Breast epithelium (tissue), 4 donors: ENCODE results near the gene NCSTN. TPM values are rescaled to one million over a fixed set of nuclear protein-coding genes. Genes with fewer than 3 reads are reported as not detected.

Experiments
- DNase-seq, 2 donors: peaks; one replicate each; pipeline ENCODE4 v3.0.0-alpha.2; 2019; ENCODE audit warnings: low spot score in 2 of 2
- H3K27ac ChIP-seq, 2 donors: fragments of 200-600 bp; sonication (generic) in 1 of 2; one replicate each; pipeline ENCODE4 v1.5.1; 2016 to 2019; ENCODE audit warnings: mild to moderate bottlenecking in 1 of 2
- H3K27me3 ChIP-seq, 2 donors: fragments of 200-600 bp; sonication (generic) in 1 of 2; one replicate each; pipeline versions ENCODE4 v1.5.1 to v1.6.0; 2017 to 2019; ENCODE audit warnings: control low read depth in 1 of 2, mild to moderate bottlenecking in 1 of 2
- H3K36me3 ChIP-seq: fragments of 200-600 bp; one replicate; pipeline ENCODE4 v1.5.1; 2019
- H3K4me1 ChIP-seq, 2 donors: fragments of 200-600 bp; sonication (generic); one replicate each; pipeline ENCODE4 v1.5.1; 2016 to 2019; ENCODE audit warnings: control low read depth in 1 of 2
- H3K4me3 ChIP-seq, 3 donors: fragments of 200-600 bp; sonication (generic); 1 replicate in 2 of 3; 2 replicates in 1 of 3; pipeline ENCODE4 v1.5.1; 2016 to 2019; ENCODE audit warnings: mild to moderate bottlenecking in 3 of 3, moderate library complexity in 2 of 3
- H3K9me3 ChIP-seq, 2 donors: fragments of 200-600 bp; sonication (generic) in 1 of 2; one replicate each; pipeline ENCODE4 v1.5.1; 2016 to 2019; ENCODE audit warnings: control low read depth in 1 of 2
- POLR2A ChIP-seq: fragments of 450-650 bp; IDR thresholded peaks from one replicate; pipeline ENCODE4 v1.6.1; 2016; ENCODE audit warnings: antibody characterized with exemption, mild to moderate bottlenecking, moderate library complexity
- POLR2AphosphoS5 ChIP-seq, 3 donors: sonication (generic); formaldehyde crosslinking; IDR thresholded peaks; one replicate each; pipeline ENCODE4 v1.6.1; 2017; ENCODE audit warnings: antibody characterized with exemption in 3 of 3
- intact Hi-C: fragments of 100-400 bp; cut with DNase I; formaldehyde crosslinking; loops from one replicate; pipeline ENCODE4 v1.15.1; 2023; ENCODE audit warnings: low total_unique reads
- total RNA-seq, 3 donors: library from RNA; depleted of rRNA; stranded (reverse); fragments of >200 nt; gene quantifications; one replicate each; pipeline ENCODE4 v1.1.0, GENCODE V29; 2016
- TF ChIP-seq, protein P1 (sequence below), 3 donors: fragments of 450-650 bp; IDR thresholded peaks; one replicate each; pipeline ENCODE4 v1.5.1; 2016 to 2017; ENCODE audit warnings: antibody characterized with exemption in 3 of 3, mild to moderate bottlenecking in 3 of 3, moderate library complexity in 3 of 3

Gene NCSTN
- total RNA-seq, 3 donors from 2014 or later = 66.4 to 83.5 (median 76.0) TPM

DNA sequence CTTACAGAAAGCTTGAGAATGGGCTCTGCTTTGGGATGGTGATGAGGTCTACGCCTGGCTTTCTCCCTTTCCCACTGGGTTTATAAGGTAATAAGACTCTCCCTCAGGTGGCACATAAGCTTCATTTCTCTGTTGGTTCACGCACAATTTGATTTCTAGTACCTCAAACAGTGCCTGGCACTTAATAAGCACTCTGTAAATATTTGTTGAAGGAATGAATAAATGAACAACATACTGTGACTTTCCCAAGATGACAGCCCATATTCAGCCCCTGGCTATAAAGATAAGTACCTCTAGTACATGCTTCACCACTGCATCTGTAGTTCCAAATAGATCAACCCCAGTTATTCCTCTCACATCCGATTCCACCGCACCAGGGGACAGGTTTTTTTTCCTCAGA, 17.9 kb upstream of the NCSTN start:
- H3K9me3 ChIP-seq = no peaks in the 10 kb centered on the region
- H3K36me3 ChIP-seq = peaks cover 5% of the 10 kb centered on the region
- no peak overlapping the region for H3K4me3 ChIP-seq
- no peak overlapping the region for H3K27ac ChIP-seq
- TF ChIP-seq POLR2AphosphoS5 (IDR thresholded peaks at IDR 0.05) = no peak
- TF ChIP-seq, protein P1, sequence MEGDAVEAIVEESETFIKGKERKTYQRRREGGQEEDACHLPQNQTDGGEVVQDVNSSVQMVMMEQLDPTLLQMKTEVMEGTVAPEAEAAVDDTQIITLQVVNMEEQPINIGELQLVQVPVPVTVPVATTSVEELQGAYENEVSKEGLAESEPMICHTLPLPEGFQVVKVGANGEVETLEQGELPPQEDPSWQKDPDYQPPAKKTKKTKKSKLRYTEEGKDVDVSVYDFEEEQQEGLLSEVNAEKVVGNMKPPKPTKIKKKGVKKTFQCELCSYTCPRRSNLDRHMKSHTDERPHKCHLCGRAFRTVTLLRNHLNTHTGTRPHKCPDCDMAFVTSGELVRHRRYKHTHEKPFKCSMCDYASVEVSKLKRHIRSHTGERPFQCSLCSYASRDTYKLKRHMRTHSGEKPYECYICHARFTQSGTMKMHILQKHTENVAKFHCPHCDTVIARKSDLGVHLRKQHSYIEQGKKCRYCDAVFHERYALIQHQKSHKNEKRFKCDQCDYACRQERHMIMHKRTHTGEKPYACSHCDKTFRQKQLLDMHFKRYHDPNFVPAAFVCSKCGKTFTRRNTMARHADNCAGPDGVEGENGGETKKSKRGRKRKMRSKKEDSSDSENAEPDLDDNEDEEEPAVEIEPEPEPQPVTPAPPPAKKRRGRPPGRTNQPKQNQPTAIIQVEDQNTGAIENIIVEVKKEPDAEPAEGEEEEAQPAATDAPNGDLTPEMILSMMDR (IDR thresholded peaks at IDR 0.05) = no peak
- no peak for TF ChIP-seq POLR2A
- intact Hi-C loops = no loop called here
- no peak for DNase-seq
- no peaks in the 10 kb centered on the region for H3K27me3 ChIP-seq
- no peaks in the 10 kb centered on the region for H3K4me1 ChIP-seq

DNA sequence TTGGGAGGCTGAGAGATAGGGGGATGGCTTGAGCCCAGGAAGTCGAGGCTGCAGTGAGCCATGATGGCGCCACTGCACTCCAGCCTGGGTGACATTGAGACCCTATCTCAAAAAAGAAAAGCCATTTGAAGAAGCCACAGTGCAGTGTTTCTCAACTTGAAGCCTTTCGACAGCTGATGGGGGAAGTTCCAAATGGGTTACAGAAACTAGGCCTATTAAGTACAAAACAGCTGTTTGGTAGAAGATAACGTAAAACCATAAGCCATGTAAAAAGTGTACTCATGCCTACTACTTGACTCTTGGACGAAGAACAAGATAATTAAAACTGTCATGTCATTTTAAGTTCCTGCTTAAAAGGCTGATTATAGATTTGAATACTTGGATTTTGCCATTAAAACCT, 16.8 kb upstream of the NCSTN start:
- Histone ChIP-seq H3K36me3 (peaks cover 5% of the 10 kb centered on the region), H3K27ac (no peak overlapping the region), H3K9me3 (no peaks in the 10 kb centered on the region), H3K4me1 (no peaks in the 10 kb centered on the region), H3K27me3 (no peaks in the 10 kb centered on the region), H3K4me3 (no peak overlapping the region)
- intact Hi-C loops = no loop called here
- DNase-seq = no peak
- TF ChIP-seq, protein P1 (IDR thresholded peaks at IDR 0.05) = no peak
- TF ChIP-seq POLR2AphosphoS5 (IDR thresholded peaks at IDR 0.05) = no peak
- TF ChIP-seq POLR2A = no peak

DNA sequence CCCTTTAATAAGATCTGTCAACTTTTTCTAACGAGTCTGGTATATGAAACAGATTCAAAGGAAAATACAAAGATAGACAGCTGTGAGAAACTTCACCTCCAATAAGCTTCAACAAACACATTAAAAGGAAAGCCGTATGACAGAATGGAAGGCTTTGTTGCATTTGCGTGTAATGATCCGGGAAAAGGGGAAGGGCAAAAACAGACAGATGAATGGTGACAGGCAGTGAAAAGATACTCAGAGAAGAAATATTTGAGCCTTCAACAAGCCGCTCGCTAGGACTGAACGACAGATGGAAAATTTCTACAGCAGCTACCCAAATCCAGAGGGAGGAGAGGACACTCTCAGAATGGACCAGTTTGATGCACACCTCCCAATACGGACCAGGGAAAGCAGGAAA, 15.0 kb upstream of the NCSTN start:
- Histone ChIP-seq H3K9me3 (no peaks in the 10 kb centered on the region), H3K36me3 (peaks cover 5% of the 10 kb centered on the region), H3K27me3 (no peaks in the 10 kb centered on the region), H3K27ac (no peak overlapping the region), H3K4me1 (no peaks in the 10 kb centered on the region), H3K4me3 (no peak overlapping the region)
- no peak for TF ChIP-seq POLR2AphosphoS5 (IDR thresholded peaks at IDR 0.05)
- no peak for TF ChIP-seq POLR2A
- TF ChIP-seq, protein P1 (IDR thresholded peaks at IDR 0.05) = no peak
- no peak for DNase-seq
- intact Hi-C loops = no loop called here

DNA sequence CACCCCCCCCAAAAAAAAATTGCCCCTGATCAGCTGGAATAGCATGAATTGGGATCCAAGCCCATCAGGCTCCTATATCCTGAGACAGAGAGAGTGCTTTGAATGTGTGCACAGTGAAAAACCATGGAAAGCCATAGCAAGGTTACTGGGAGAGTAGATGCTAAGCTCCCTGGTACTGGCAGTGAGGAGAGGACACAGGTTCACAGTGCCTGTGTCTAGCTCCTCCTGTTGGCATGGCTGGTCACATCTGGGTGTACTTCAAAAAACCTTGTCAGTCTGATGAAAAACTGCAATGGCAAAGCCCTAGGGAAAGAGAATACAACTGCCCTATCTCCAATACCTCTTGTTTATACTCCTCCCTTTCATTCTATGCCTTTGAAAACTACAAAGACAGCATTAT, 13.1 kb upstream of the NCSTN start:
- intact Hi-C loops = no loop called here
- TF ChIP-seq POLR2AphosphoS5 (IDR thresholded peaks at IDR 0.05) (no peak), POLR2A (no peak)
- TF ChIP-seq, protein P1 (IDR thresholded peaks at IDR 0.05) = no peak
- Histone ChIP-seq H3K4me1 (no peaks in the 10 kb centered on the region), H3K4me3 (no peak overlapping the region), H3K36me3 (peaks cover 5% of the 10 kb centered on the region), H3K27ac (no peak overlapping the region), H3K27me3 (no peaks in the 10 kb centered on the region), H3K9me3 (no peaks in the 10 kb centered on the region)
- no peak for DNase-seq

DNA sequence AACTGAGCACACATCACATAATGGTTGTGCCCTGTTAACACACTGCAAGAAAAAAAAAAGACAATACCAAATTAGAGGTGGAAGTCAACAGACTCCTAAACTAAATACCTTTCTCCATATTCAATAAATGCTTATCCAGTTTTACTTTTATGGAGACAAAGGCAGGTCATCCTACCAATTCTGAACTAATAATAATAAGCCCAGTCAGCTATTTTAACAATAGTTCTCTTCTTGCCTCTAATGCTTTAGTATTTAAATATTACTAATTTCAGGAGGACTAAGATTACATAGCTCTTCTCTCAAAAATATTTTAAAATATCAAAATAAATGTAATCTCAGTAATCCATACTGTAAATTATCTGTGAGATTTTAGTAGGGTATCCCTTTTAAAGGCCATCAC, 10.7 kb upstream of the NCSTN start:
- no peaks in the 10 kb centered on the region for H3K36me3 ChIP-seq
- no peak overlapping the region for H3K4me3 ChIP-seq
- H3K4me1 ChIP-seq = no peaks in the 10 kb centered on the region
- TF ChIP-seq, protein P1 (IDR thresholded peaks at IDR 0.05) = no peak
- TF ChIP-seq POLR2A (no peak), POLR2AphosphoS5 (IDR thresholded peaks at IDR 0.05) (no peak)
- no peaks in the 10 kb centered on the region for H3K9me3 ChIP-seq
- intact Hi-C loops = no loop called here
- no peaks in the 10 kb centered on the region for H3K27me3 ChIP-seq
- DNase-seq = no peak
- H3K27ac ChIP-seq = no peak overlapping the region
